ENCODE data around the gene PLPPR2. TPM values are rescaled to one million over a fixed set of nuclear protein-coding genes. Genes with fewer than 3 reads are reported as not detected.

PLPPR2 gene
- total RNA-seq, 1 donor from 2014 or later = 7.9 TPM

DNA sequence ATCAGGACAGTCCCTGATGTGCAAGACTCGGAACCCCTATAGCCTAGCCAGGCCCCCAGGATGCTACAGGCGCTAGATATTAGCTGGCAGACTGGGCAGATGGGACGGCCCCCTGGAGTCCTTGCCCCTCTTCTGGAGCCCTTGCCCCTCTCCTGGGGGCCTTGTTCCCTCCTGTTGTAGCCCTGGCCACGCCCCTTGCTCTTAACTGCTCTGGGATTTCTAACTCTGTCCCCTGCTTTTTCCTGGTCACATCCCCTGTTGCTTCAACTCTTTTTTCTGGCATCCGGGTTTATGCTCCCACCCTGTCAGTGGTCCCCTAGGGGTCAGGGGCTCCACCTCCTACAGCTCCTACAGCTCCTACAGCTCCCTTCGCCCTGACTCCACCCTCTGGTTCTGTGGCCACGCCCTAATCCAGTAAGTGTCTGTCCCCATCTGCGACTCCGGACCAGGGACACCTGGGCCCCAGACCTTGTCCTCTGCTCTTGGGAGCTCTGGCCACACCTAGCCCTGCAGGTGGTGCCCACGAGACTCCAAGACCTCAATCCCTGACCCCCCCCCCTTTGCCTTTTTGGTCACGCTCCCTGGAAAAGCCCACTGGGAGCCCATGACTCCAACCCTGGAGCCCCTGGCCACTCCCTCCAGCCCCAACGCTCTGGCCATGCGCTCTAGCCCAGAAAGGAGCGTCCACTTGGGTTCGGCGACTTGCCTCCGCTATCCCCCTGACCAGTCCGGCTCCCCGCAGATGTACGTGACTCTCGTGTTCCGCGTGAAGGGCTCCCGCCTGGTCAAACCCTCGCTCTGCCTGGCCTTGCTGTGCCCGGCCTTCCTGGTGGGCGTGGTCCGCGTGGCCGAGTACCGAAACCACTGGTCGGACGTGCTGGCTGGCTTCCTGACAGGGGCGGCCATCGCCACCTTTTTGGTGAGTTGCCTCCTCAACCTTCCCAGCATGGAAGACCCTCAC is 6.8 kb downstream of the PLPPR2 start:
- Mint-ChIP-seq H3K27ac (no peak overlapping the region), H3K9me3 (ENCODE audit: low read depth) (no peaks in the 10 kb centered on the region), H3K4me1 (ENCODE audit: low read depth) (peaks cover 1% of the 10 kb centered on the region), H3K27me3 (peaks cover 43% of the 10 kb centered on the region), H3K36me3 (ENCODE audit: insufficient read depth) (no peaks in the 10 kb centered on the region), H3K4me3 (ENCODE audit: low read depth) (no peak overlapping the region)
- DNase-seq (ENCODE audit: low spot score, unreplicated experiment) = no peak
- TF ChIP-seq, protein P1, sequence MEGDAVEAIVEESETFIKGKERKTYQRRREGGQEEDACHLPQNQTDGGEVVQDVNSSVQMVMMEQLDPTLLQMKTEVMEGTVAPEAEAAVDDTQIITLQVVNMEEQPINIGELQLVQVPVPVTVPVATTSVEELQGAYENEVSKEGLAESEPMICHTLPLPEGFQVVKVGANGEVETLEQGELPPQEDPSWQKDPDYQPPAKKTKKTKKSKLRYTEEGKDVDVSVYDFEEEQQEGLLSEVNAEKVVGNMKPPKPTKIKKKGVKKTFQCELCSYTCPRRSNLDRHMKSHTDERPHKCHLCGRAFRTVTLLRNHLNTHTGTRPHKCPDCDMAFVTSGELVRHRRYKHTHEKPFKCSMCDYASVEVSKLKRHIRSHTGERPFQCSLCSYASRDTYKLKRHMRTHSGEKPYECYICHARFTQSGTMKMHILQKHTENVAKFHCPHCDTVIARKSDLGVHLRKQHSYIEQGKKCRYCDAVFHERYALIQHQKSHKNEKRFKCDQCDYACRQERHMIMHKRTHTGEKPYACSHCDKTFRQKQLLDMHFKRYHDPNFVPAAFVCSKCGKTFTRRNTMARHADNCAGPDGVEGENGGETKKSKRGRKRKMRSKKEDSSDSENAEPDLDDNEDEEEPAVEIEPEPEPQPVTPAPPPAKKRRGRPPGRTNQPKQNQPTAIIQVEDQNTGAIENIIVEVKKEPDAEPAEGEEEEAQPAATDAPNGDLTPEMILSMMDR (IDR thresholded peaks at IDR 0.05; ENCODE audit: unreplicated experiment) = no peak

DNA sequence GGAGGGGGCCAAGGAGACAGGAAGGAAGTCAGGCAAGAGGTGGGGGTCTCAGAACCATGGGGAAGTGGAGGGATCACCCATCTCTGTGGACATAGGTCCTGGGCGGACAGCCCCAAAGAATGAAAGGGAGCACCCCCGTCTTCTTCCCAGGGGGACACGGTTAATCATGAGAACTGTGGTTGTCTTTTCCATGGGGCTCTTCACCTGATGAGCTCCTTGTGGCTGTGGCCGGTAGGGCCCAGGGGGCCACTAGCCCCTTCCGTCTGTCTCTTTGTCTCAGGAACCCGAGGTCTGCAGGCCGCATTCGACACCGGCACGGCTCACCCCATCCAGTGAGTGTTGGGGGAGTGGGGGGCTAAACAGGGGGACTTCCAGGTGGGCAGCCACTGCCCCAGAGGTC is 8.6 kb downstream of the PLPPR2 start:
- H3K27me3 Mint-ChIP-seq = peaks cover 30% of the 10 kb centered on the region
- H3K4me3 Mint-ChIP-seq (ENCODE audit: low read depth) = no peak overlapping the region
- H3K36me3 Mint-ChIP-seq (ENCODE audit: insufficient read depth) = peaks cover 2% of the 10 kb centered on the region
- no peak overlapping the region for H3K27ac Mint-ChIP-seq
- TF ChIP-seq, protein P1 (IDR thresholded peaks at IDR 0.05; ENCODE audit: unreplicated experiment) = no peak
- H3K4me1 Mint-ChIP-seq (ENCODE audit: low read depth) = peaks cover 1% of the 10 kb centered on the region
- no peaks in the 10 kb centered on the region for H3K9me3 Mint-ChIP-seq (ENCODE audit: low read depth)
- no peak for DNase-seq (ENCODE audit: low spot score, unreplicated experiment)

DNA sequence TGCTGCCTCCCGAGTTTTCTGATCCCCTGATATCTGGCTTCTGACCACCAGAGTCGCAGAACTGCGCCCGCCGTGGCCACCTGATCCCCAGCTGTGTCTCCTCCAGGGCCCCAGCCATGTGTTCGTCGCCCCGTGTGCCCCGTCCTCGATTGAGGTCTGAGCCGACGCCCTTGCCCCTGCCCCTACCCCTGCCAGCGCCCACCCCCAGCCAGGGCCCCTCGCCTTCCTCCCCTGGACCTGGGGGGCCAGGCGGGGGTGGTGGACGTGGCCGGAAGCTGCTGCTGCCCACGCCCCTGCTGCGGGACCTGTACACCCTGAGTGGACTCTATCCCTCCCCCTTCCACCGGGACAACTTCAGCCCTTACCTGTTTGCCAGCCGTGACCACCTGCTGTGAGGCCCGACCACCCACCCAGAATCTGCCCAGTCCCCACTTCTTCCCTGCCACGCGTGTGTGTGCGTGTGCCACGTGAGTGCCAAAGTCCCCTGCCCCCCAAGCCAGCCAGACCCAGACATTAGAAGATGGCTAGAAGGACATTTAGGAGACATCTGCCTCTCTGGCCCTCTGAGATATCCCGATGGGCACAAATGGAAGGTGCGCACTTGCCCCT is 9.2 kb downstream of the PLPPR2 start:
- Mint-ChIP-seq H3K4me1 (ENCODE audit: low read depth) (peaks cover 1% of the 10 kb centered on the region), H3K9me3 (ENCODE audit: low read depth) (no peaks in the 10 kb centered on the region), H3K36me3 (ENCODE audit: insufficient read depth) (peaks cover 2% of the 10 kb centered on the region), H3K4me3 (ENCODE audit: low read depth) (no peak overlapping the region), H3K27me3 (peaks cover 25% of the 10 kb centered on the region), H3K27ac (no peak overlapping the region)
- TF ChIP-seq, protein P1 (IDR thresholded peaks at IDR 0.05; ENCODE audit: unreplicated experiment) = no peak
- DNase-seq (ENCODE audit: low spot score, unreplicated experiment) = no peak

DNA sequence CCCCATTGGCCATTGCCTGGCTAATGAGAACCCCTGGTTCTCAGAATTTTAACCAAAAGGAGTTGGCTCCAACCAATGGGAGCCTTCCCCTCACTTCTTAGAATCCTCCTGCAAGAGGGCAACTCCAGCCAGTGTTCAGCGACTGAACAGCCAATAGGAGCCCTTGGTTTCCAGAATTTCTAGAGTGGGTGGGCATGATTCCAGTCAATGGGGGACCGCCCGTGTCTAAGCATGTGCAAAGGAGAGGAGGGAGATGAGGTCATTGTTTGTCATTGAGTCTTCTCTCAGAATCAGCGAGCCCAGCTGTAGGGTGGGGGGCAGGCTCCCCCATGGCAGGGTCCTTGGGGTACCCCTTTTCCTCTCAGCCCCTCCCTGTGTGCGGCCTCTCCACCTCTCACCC is 9.7 kb downstream of the PLPPR2 start:
- TF ChIP-seq, protein P1 (IDR thresholded peaks at IDR 0.05; ENCODE audit: unreplicated experiment) = no peak
- peaks cover 21% of the 10 kb centered on the region for H3K27me3 Mint-ChIP-seq

DNA sequence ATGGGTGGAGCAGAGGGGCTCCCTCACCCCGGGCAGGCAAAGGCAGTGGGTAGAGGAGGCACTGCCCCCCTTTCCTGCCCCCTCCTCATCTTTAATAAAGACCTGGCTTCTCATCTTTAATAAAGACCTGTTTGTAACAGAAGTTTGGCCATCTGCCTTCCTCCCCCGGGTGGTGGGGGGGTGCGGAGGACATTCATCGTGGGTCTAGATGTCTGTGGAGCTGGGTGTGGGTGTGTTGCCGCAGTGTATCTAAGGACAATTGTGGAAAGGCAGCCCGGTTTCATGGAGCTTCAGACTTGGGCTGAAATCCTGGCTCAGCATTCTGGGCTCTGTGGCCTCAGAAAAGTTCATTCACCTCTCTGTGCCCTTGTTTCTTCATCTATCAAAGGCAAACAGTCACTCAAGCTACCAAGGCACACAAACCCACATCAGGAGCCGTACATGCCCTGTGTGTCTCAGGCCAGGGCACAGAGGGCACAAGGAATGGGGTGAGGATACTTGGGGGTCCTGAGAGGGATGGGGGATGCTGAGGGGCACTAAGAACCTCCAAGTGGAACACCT is 10.4 kb downstream of the PLPPR2 start:
- DNase-seq (ENCODE audit: low spot score, unreplicated experiment) = no peak
- Mint-ChIP-seq H3K4me3 (ENCODE audit: low read depth) (no peak overlapping the region), H3K9me3 (ENCODE audit: low read depth) (no peaks in the 10 kb centered on the region), H3K27ac (no peak overlapping the region), H3K27me3 (peaks cover 15% of the 10 kb centered on the region), H3K4me1 (ENCODE audit: low read depth) (peaks cover 1% of the 10 kb centered on the region), H3K36me3 (ENCODE audit: insufficient read depth) (peaks cover 2% of the 10 kb centered on the region)
- TF ChIP-seq, protein P1 (IDR thresholded peaks at IDR 0.05; ENCODE audit: unreplicated experiment) = no peak

More for the DNA sequence above, 9.7 kb downstream of the PLPPR2 start:
- Mint-ChIP-seq H3K36me3 (ENCODE audit: insufficient read depth) (peaks cover 2% of the 10 kb centered on the region), H3K9me3 (ENCODE audit: low read depth) (no peaks in the 10 kb centered on the region), H3K4me3 (ENCODE audit: low read depth) (no peak overlapping the region), H3K4me1 (ENCODE audit: low read depth) (peaks cover 1% of the 10 kb centered on the region), H3K27ac (no peak overlapping the region)
- no peak for DNase-seq (ENCODE audit: low spot score, unreplicated experiment)

All from progenitor cell of endocrine pancreas (in vitro differentiated cells).